Smooth muscle cell (in vitro differentiated cells): ENCODE data around the gene ZFX. TPM values are rescaled to one million over a fixed set of nuclear protein-coding genes. Genes with fewer than 3 reads are reported as not detected.

Source experiments
- DNase-seq: peaks from one replicate; lab custom pipeline; 2025; ENCODE audit not compliant: unreplicated experiment; lab: John Stamatoyannopoulos, UW
- H2AFZ ChIP-seq: fragments of 200-600 bp; sonication (generic); 2 replicates; pipeline ENCODE4 v1.6.0; 2016; ENCODE audit warnings: antibody characterized with exemption, low read depth, mild to moderate bottlenecking
- H3F3A ChIP-seq: fragments of 200-600 bp; sonication (generic); 2 replicates; pipeline ENCODE4 v1.6.0; 2017; ENCODE audit warnings: antibody characterized with exemption, low read depth
- H3K27ac ChIP-seq: fragments of 200-600 bp; sonication (generic); 2 replicates; pipeline ENCODE4 v1.5.1; 2016; ENCODE audit warnings: low read depth, mild to moderate bottlenecking
- H3K27me3 ChIP-seq: fragments of 200-600 bp; sonication (generic); 2 replicates; pipeline ENCODE4 v1.6.1; 2016; ENCODE audit warnings: low read depth, mild to moderate bottlenecking
- H3K36me3 ChIP-seq: fragments of 200-600 bp; sonication (generic); 2 replicates; pipeline ENCODE4 v1.5.1; 2016; ENCODE audit warnings: low read depth
- H3K4me1 ChIP-seq: fragments of 200-600 bp; sonication (generic); 2 replicates; pipeline ENCODE4 v1.5.1; 2016; ENCODE audit warnings: low read depth
- H3K4me2 ChIP-seq: fragments of 200-600 bp; sonication (generic); 2 replicates; pipeline ENCODE4 v1.6.0; 2016; ENCODE audit warnings: mild to moderate bottlenecking
- H3K4me3 ChIP-seq: fragments of 200-600 bp; sonication (generic); 2 replicates; pipeline ENCODE4 v1.5.1; 2016; ENCODE audit warnings: mild to moderate bottlenecking
- H3K79me2 ChIP-seq: fragments of 200-600 bp; sonication (generic); 2 replicates; pipeline ENCODE4 v1.6.0; 2016; ENCODE audit warnings: low read depth, mild to moderate bottlenecking
- H3K9ac ChIP-seq: fragments of 200-600 bp; sonication (generic); 2 replicates; pipeline ENCODE4 v1.6.0; 2016; ENCODE audit warnings: low read depth
- H3K9me3 ChIP-seq: fragments of 200-600 bp; sonication (generic); replicated peaks from 2 replicates; pipeline ENCODE4 v1.5.1; 2016; ENCODE audit warnings: low read depth
- H4K20me1 ChIP-seq: fragments of 200-600 bp; sonication (generic); 2 replicates; pipeline ENCODE4 v1.6.0; 2016; ENCODE audit warnings: low read depth
- CTCF ChIP-seq: fragments of 200-600 bp; sonication (generic); IDR thresholded peaks from 2 replicates; pipeline ENCODE4 v1.5.1; 2017; ENCODE audit warnings: borderline replicate concordance, mild to moderate bottlenecking, antibody characterized with exemption; ENCODE audit not compliant: insufficient read depth, poor library complexity, severe bottlenecking
- WGBS: methylation state at CpG from one replicate; pipeline ENCODE4 v1.1.7; 2016; ENCODE audit warnings: low lambda C conversion rate; 5-methylcytosine and 5-hydroxymethylcytosine counted together
- polyA plus RNA-seq: library from polyadenylated mRNA; unstranded; fragments of >200 nt; fragmentation: Nextera tagmentation; extraction: Ambion mirVana; gene quantifications from 2 replicates; pipeline ENCODE4 v1.2.1, GENCODE V29; 2016
- total RNA-seq: library from RNA; depleted of rRNA; stranded (reverse); fragments of >200 nt; gene quantifications from 2 replicates; pipeline ENCODE4 v1.2.3, GENCODE V29; 2014

ZFX gene
- total and polyA plus RNA-seq, 2 experiments from 2014 or later: 17.1 to 52.9 TPM

GRCh38 chrX:24186483-24186882 is 37.0 kb downstream of the ZFX start:
- Histone ChIP-seq H4K20me1 (peaks cover 98% of the 10 kb centered on the region), H3K9ac (no peak overlapping the region), H3F3A (peaks cover 15% of the 10 kb centered on the region), H3K27ac (no peak overlapping the region), H3K79me2 (peaks cover 100% of the 10 kb centered on the region), H3K9me3 (no peaks in the 10 kb centered on the region), H2AFZ (no peak overlapping the region), H3K27me3 (no peaks in the 10 kb centered on the region), H3K4me1 (no peaks in the 10 kb centered on the region), H3K4me2 (no peak overlapping the region), H3K36me3 (no peaks in the 10 kb centered on the region), H3K4me3 (no peak overlapping the region)
- 98% methylated on average over 4 of the region's 4 CpGs for WGBS
- no peak for DNase-seq
- TF ChIP-seq CTCF: no peak

GRCh38 chrX:24186986-24187385 is 37.5 kb downstream of the ZFX start:
- Histone ChIP-seq H3F3A (peaks cover 14% of the 10 kb centered on the region), H3K9ac (no peak overlapping the region), H3K27ac (peak overlapping the region; percentile 64), H3K4me2 (peak overlapping the region; percentile 36), H3K79me2 (peaks cover 100% of the 10 kb centered on the region), H4K20me1 (peaks cover 98% of the 10 kb centered on the region), H3K27me3 (no peaks in the 10 kb centered on the region), H3K36me3 (no peaks in the 10 kb centered on the region), H3K4me3 (no peak overlapping the region), H2AFZ (no peak overlapping the region), H3K4me1 (no peaks in the 10 kb centered on the region), H3K9me3 (no peaks in the 10 kb centered on the region)
- WGBS: 99% methylated on average over 4 of the region's 4 CpGs
- no peak for DNase-seq
- TF ChIP-seq CTCF: no peak

DNA sequence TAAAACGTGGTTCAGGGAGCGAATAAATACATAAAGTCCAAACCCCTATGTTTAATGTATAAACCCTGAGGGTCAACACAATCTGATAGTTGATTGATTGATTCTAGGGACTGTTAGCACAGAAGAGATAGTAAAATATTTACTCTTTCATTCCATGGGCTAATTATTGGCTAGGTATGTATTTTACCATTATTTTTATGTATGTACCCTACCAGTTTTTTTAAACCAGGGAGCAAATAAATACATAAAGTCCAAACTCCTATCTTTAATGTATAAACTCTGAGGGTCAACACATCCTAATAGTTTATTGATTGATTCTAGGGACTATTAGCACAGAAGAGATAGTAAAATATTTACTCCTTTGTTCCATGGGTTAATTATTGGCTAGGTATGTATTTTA is 40.0 kb downstream of the ZFX start:
- H4K20me1 ChIP-seq: peaks cover 99% of the 10 kb centered on the region
- peaks cover 8% of the 10 kb centered on the region for H3F3A ChIP-seq
- no peak for DNase-seq
- H3K79me2 ChIP-seq: peaks cover 100% of the 10 kb centered on the region
- 95% methylated on average over 2 of the region's 2 CpGs for WGBS
- no peak overlapping the region for H3K27ac ChIP-seq
- no peaks in the 10 kb centered on the region for H3K4me1 ChIP-seq
- H3K27me3 ChIP-seq: no peaks in the 10 kb centered on the region
- no peak overlapping the region for H3K4me2 ChIP-seq
- H3K4me3 ChIP-seq: no peak overlapping the region
- no peaks in the 10 kb centered on the region for H3K9me3 ChIP-seq
- H3K36me3 ChIP-seq: peaks cover 4% of the 10 kb centered on the region
- TF ChIP-seq CTCF: no peak
- H2AFZ ChIP-seq: no peak overlapping the region
- no peak overlapping the region for H3K9ac ChIP-seq

GRCh38 chrX:24190500-24191156 is 41.1 kb downstream of the ZFX start:
- Histone ChIP-seq H3K27me3 (no peaks in the 10 kb centered on the region), H3K4me3 (peak overlapping the region; percentile 14), H3F3A (peaks cover 8% of the 10 kb centered on the region), H3K27ac (peak overlapping the region; percentile 56), H3K36me3 (peaks cover 4% of the 10 kb centered on the region), H3K4me2 (no peak overlapping the region), H3K9ac (no peak overlapping the region), H3K79me2 (peaks cover 100% of the 10 kb centered on the region), H2AFZ (no peak overlapping the region), H3K4me1 (no peaks in the 10 kb centered on the region), H3K9me3 (no peaks in the 10 kb centered on the region), H4K20me1 (peaks cover 100% of the 10 kb centered on the region)
- no peak for DNase-seq
- 71% methylated on average over 2 of the region's 2 CpGs for WGBS
- no peak for TF ChIP-seq CTCF
